ENCODE measurements around the gene EMP2. TPM values are rescaled to one million over a fixed set of nuclear protein-coding genes. Genes with fewer than 3 reads are reported as not detected.
A peak's percentile ranks its signal among the peaks of the same experiment; 100 is the strongest.
"Not testable (repeated sequence)": the region's sequence is repeated elsewhere in the genome, so short reads cannot be mapped to it uniquely, and the experiment has no call there.

EMP2 gene
- total and polyA plus RNA-seq, 5 donors: 34.4 to 85.0 (median 73.6) TPM

DNA sequence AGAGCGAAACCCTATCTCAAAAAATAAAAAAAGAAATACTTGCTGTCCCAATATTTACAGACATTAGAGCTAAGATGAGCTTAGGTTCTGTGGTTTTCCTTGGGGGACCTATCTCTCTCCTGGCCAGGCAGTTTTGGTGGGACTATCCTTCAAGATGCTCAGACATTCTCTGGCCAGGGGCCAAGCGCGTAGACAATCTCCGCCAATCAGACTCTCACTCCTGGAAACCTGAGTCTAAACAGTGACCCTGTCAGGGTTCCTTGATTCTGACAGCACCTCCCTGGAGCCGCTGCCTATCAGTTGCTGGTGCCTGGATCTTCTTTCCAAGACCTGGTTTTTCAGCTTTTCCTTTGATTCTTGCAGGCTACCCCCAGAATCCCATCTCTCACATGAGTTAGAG is 45.6 kb downstream of the EMP2 start:
- Histone ChIP-seq H3K4me1 (ENCODE audit: control insufficient read depth, insufficient read depth, low read length) (no peaks in the 10 kb centered on the region), H3K9me3 (ENCODE audit: control insufficient read depth, low read length) (no peaks in the 10 kb centered on the region), H3K27ac (ENCODE audit: low read length) (no peak overlapping the region), H3K27me3 (ENCODE audit: control insufficient read depth, insufficient read depth) (no peaks in the 10 kb centered on the region), H3K4me3 (ENCODE audit: low read length) (no peak overlapping the region)
- DNase-seq: no peak
- intact Hi-C loops (cut with DNase I): no loop called here
- WGBS: 87% methylated on average over 5 of the region's 5 CpGs
- ATAC-seq: no peak

DNA sequence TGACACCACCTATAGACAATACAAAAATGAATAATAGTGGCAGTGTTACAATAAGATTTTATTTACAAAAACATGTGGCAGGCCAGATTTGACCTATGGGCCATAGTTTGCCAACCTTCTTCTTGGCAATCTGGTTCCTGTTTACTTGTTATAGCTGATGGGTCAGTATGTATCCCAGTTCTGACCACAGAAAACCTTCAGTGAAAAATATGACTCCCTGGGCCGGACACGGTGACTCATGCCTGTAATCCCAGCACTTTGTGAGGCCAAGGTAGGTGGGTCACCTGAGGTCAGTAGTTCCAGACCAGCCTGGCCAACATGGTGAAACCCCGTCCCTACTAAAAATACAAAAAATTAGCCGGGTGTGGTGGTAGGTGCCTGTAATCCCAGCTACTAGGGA is 46.8 kb downstream of the EMP2 start:
- 82% methylated on average over 4 of the region's 4 CpGs for WGBS
- DNase-seq; H3K4me3 ChIP-seq (ENCODE audit: low read length); H3K4me1 ChIP-seq (ENCODE audit: control insufficient read depth, insufficient read depth, low read length); intact Hi-C loops (cut with DNase I); H3K27ac ChIP-seq (ENCODE audit: low read length); ATAC-seq; H3K27me3 ChIP-seq (ENCODE audit: control insufficient read depth, insufficient read depth); H3K9me3 ChIP-seq (ENCODE audit: control insufficient read depth, low read length): not testable (repeated sequence)

DNA sequence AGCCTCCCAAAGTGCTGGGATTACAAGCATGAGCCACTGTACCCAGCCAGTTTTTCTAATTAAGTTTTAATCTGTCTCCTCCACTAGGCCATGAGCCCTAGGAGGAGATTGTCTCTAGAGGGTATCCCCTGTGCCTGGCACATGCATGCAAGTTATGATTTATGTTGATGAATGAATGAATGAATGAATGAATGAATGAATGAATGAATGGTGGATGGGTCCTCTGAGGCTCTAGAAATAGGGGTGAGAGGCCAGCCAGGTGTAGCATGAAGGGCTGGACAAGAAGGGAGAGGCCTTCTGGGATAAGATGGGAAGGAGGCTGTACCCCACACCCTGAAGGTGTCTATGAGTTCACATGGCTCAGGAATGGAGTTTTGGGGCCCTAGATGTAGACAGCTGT is 48.8 kb downstream of the EMP2 start:
- no peak overlapping the region for H3K4me3 ChIP-seq (ENCODE audit: low read length)
- no peak for ATAC-seq
- intact Hi-C loops (cut with DNase I): no loop called here
- H3K9me3 ChIP-seq (ENCODE audit: control insufficient read depth, low read length): no peaks in the 10 kb centered on the region
- no peaks in the 10 kb centered on the region for H3K27me3 ChIP-seq (ENCODE audit: control insufficient read depth, insufficient read depth)
- DNase-seq: no peak
- no peak overlapping the region for H3K27ac ChIP-seq (ENCODE audit: low read length)
- H3K4me1 ChIP-seq (ENCODE audit: control insufficient read depth, insufficient read depth, low read length): no peaks in the 10 kb centered on the region

DNA sequence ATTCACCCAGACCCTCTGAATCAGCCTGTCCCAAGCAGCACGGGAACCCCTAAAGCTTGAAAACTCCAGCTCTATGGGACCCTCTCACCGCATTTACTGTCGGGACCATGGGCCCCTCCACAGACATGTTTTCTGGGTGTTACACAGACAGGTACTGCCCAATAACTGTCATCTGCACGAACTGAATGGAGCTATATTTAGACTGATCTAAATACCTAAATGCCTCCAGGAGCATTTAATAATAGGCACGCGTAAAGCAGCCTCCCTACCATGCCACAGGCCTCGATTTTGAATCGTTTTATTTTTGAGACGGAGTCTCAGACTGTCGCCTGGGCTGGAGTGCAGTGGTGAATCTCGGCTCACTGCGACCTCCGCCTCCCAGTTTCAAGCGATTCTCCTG is 49.7 kb downstream of the EMP2 start:
- H3K4me1 ChIP-seq (ENCODE audit: control insufficient read depth, insufficient read depth, low read length): no peaks in the 10 kb centered on the region
- DNase-seq: no peak
- H3K27ac ChIP-seq (ENCODE audit: low read length): peak overlapping the region; percentile 68
- H3K27me3 ChIP-seq (ENCODE audit: control insufficient read depth, insufficient read depth): no peaks in the 10 kb centered on the region
- no peaks in the 10 kb centered on the region for H3K9me3 ChIP-seq (ENCODE audit: control insufficient read depth, low read length)
- intact Hi-C loops (cut with DNase I): no loop called here
- WGBS: 74% methylated on average over 14 of the region's 14 CpGs
- peak; percentile 48 to 78 for ATAC-seq
- no peak overlapping the region for H3K4me3 ChIP-seq (ENCODE audit: low read length)

DNA sequence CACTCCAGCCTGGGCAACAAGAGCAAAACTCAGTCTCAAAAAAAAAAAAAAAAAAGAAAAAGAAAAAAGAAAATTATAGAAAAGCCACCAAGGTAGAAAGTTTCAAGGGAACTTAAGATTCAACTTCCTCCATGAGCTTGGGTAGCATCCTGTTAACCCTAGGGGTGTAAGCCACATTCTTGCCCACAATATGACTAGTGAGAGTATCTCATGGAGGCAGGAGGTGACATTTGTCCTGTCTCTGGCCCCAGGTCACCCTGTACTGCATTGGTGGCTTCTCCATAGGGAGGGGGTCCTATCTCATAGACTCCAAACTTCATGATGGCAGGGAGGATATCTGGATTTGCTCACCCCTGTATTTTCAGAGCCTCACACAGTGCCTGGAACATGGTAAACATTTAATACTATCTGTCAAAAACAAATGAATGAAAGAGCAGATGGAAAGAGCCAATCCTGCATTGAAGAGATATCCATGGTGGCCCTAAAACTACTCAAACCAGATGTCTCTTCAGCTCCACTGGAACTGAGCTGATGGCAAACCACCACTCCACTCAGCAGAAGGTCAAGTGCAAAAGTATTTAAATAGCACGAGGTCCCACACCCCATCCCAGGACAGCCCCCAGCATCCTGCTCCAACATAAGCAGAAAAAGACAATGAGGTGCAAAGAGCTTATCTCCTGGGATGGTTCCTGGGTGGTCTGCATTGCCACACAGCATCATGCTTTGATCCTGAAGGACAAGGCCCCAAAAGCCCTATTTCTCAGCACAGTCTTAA is 50.3 kb downstream of the EMP2 start:
- H3K27me3 ChIP-seq (ENCODE audit: control insufficient read depth, insufficient read depth): no peaks in the 10 kb centered on the region
- no peak for DNase-seq
- no peaks in the 10 kb centered on the region for H3K9me3 ChIP-seq (ENCODE audit: control insufficient read depth, low read length)
- no peaks in the 10 kb centered on the region for H3K4me1 ChIP-seq (ENCODE audit: control insufficient read depth, insufficient read depth, low read length)
- H3K27ac ChIP-seq (ENCODE audit: low read length): peak overlapping the region; percentile 68
- ATAC-seq: peak; percentile 56 to 64
- intact Hi-C loops (cut with DNase I): loop anchor here in 1 of 4 donors (10.0 kb wide), 1 partner anchor 45 kb away; no protein-coding TSS in a partner anchor
- H3K4me3 ChIP-seq (ENCODE audit: low read length): no peak overlapping the region
- WGBS: 46% methylated on average over 1 of the region's 1 CpG

DNA sequence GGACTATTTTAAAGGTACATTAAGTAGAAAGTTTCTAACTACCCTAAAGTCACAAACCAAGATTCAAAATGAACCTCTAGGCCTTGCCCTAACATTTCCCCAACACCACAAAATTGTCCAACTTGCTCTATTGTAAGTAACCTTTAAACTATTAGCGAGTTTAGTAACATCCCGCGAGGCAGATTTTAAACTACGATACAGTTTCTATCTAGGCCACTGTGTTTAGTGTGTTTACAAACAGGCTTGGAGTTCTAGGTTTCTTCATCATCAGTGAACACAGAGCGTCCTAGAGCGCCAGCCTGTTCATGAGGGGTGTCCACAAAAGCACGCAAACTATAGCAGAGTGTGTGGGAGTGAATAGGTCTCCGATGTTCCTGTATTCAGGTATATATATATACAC is 51.8 kb downstream of the EMP2 start:
- Histone ChIP-seq H3K27ac (ENCODE audit: low read length) (no peak overlapping the region), H3K4me1 (ENCODE audit: control insufficient read depth, insufficient read depth, low read length) (no peaks in the 10 kb centered on the region), H3K27me3 (ENCODE audit: control insufficient read depth, insufficient read depth) (no peaks in the 10 kb centered on the region), H3K9me3 (ENCODE audit: control insufficient read depth, low read length) (no peaks in the 10 kb centered on the region), H3K4me3 (ENCODE audit: low read length) (no peak overlapping the region)
- DNase-seq: no peak
- no peak for ATAC-seq
- intact Hi-C loops (cut with DNase I): loop anchor here in 1 of 4 donors (10.0 kb wide), 1 partner anchor 46 kb away; no protein-coding TSS in a partner anchor
- WGBS: 98% methylated on average over 8 of the region's 8 CpGs

DNA sequence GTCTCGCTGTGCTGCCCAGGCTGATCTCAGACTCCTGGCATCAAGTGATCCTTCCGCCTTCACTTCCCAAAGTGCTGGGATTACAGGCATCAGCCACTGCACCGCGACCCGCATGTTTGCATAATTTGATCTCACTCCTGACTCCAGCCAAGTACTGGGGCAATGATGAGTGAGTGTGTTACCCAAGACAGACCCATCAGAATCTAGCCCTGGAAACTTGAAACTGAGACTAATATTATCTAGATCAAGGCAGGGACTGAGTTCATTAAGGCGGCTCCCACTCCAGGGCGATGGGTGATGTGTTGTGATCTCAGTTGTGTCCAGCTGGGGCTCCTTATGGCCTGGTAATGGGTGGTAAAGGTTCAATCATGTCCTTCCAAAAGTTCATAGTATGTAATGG is 53.4 kb downstream of the EMP2 start:
- Histone ChIP-seq H3K27ac (ENCODE audit: low read length) (no peak overlapping the region), H3K9me3 (ENCODE audit: control insufficient read depth, low read length) (no peaks in the 10 kb centered on the region), H3K4me3 (ENCODE audit: low read length) (no peak overlapping the region), H3K27me3 (ENCODE audit: control insufficient read depth, insufficient read depth) (no peaks in the 10 kb centered on the region), H3K4me1 (ENCODE audit: control insufficient read depth, insufficient read depth, low read length) (no peaks in the 10 kb centered on the region)
- 89% methylated on average over 7 of the region's 7 CpGs for WGBS
- intact Hi-C loops (cut with DNase I): loop anchor here in 1 of 4 donors (10.0 kb wide), 1 partner anchor 48 kb away; no protein-coding TSS in a partner anchor
- DNase-seq (no peak), ATAC-seq (no peak)

DNA sequence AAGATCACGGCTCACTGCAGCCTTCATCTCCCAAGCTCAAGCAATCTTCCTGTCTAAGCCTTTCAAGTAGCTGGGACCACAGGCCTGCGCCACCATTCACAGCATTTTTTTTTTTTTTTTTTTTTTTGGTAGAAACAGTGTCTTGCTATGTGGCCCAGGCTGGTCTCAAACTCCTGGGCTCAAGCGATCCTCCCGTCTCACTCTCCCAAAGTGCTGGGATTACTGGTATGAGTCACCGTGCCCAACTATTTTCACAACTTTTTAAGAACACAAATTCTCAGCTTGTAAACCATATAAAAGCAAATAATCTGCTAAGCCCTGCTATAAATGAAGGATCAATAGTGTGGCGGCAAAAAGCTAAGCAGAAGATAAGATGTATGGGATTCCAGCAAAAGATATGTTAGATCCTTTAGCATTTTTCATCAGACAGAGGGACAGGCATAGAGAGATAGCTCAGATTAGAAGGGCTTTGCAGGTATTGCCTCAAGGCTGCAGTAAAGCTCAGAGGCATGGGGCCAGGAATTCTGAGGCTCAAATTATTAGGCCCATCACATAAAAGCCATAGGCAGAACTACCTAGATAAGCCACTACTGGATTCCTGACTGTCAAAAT is 55.1 kb downstream of the EMP2 start:
- Histone ChIP-seq H3K27ac (ENCODE audit: low read length) (no peak overlapping the region), H3K4me1 (ENCODE audit: control insufficient read depth, insufficient read depth, low read length) (no peaks in the 10 kb centered on the region), H3K9me3 (ENCODE audit: control insufficient read depth, low read length) (no peaks in the 10 kb centered on the region), H3K27me3 (ENCODE audit: control insufficient read depth, insufficient read depth) (no peaks in the 10 kb centered on the region), H3K4me3 (ENCODE audit: low read length) (no peak overlapping the region)
- no peak for ATAC-seq
- DNase-seq: no peak
- intact Hi-C loops (cut with DNase I): loop anchor here in 1 of 4 donors (10.0 kb wide), 1 partner anchor 49 kb away; no protein-coding TSS in a partner anchor
- 96% methylated on average over 6 of the region's 6 CpGs for WGBS

DNA sequence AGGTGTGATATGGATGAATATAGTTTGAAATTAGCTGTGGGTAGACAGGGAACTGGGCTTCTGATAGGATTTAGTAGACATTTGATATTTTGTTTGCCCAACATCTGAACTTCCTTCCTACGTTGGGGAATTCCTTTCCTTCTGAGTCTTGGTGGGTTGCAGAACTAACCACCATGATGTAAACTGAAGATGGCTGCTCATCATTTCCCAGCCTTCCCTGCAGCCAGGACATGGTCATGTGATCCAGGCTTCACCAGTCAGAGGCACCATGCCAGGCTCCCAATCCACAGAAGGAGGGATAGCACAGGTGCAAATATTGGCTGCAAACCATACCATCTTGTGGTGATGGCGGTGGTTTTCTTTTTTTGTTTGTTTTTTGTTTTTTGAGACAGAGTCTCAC is 57.4 kb downstream of the EMP2 start:
- Histone ChIP-seq H3K9me3 (ENCODE audit: control insufficient read depth, low read length) (no peaks in the 10 kb centered on the region), H3K27ac (ENCODE audit: low read length) (no peak overlapping the region), H3K27me3 (ENCODE audit: control insufficient read depth, insufficient read depth) (no peaks in the 10 kb centered on the region), H3K4me1 (ENCODE audit: control insufficient read depth, insufficient read depth, low read length) (no peaks in the 10 kb centered on the region), H3K4me3 (ENCODE audit: low read length) (no peak overlapping the region)
- intact Hi-C loops (cut with DNase I): loop anchor here in 2 of 4 donors (5.0 to 10.0 kb wide), 2 partner anchors 52 to 54 kb away; no protein-coding TSS in a partner anchor
- ATAC-seq (no peak), DNase-seq (no peak)
- WGBS: 83% methylated on average over 2 of the region's 2 CpGs

DNA sequence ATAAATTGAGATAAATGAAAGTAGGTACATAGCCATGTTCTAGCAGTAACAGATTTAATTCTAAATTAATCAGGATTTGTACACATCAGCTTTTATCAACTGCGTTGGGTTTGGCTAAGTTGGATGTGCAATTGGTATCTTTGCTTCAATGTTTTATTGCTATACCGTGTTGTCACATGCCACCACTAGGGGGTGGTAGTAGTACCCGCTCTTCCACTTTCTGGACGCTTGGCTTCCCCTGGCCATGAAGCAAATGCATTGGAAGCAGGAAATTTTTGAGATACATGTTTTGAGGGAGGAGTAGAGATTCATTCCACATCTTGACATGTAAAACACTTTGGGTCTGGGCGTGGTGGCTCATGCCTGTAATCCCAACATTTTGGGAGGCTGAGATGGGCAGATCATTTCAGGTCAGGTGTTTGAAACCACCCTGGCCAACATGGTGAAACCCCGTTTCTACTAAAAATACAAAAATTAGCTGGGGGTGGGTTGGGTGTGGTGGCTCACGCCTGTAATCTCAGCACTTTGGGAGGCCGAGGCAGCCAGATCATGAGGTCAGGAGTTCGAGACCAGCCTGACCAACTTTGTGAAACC is 58.6 kb downstream of the EMP2 start:
- Histone ChIP-seq H3K4me1 (ENCODE audit: control insufficient read depth, insufficient read depth, low read length) (no peaks in the 10 kb centered on the region), H3K27ac (ENCODE audit: low read length) (no peak overlapping the region), H3K9me3 (ENCODE audit: control insufficient read depth, low read length) (no peaks in the 10 kb centered on the region), H3K4me3 (ENCODE audit: low read length) (no peak overlapping the region), H3K27me3 (ENCODE audit: control insufficient read depth, insufficient read depth) (no peaks in the 10 kb centered on the region)
- ATAC-seq (peak; percentile 69 to 71), DNase-seq (peak in 2 of 3 donors; percentile 32 to 70)
- intact Hi-C loops (cut with DNase I): loop anchor here in 2 of 4 donors (5.0 to 10.0 kb wide), 2 partner anchors 53 to 56 kb away; no protein-coding TSS in a partner anchor
- 50% methylated on average over 9 of the region's 9 CpGs for WGBS
